Stimulated activated CD4-positive, alpha-beta T cell treated with anti-CD3 and anti-CD28 coated beads, Interleukin-4, amount 100 ng/mL, for 1 hour (primary cell): ENCODE results near the gene PKM.

Experiments used
- DNase-seq: peaks from one replicate; pipeline ENCODE4 v3.0.0-alpha.2; 2020

PKM gene

DNA sequence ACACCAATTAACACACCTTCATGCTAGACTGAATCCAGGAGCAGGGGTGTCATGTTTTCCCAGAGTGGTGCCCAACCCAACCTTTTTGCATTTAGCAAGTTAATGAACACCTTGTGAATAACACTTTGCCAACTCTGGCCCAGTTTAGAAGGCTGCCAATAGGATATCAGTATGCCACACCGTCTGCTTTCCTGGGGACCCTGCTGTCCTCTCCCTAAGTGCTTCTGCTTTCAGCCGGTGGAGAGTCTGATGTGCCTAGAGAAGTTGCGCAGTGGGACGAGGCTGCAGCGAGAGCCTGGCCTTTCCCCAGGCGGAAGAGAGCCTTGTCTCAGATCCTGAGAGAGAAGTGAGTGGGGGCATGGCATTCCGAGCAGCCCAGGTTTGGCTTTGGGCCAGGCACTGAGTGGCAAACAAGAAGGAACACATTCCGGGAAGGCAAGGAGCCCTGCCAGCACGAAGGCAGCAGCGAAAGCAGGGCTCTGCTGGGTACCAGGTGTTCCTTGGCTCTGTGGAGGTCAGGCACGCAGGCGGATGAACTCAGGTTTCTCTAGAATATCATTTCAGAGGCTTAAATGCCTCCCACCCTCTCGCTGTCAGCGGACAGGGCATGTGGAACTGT lies 75.9 kb downstream of the PKM start:
- no peak for DNase-seq

DNA sequence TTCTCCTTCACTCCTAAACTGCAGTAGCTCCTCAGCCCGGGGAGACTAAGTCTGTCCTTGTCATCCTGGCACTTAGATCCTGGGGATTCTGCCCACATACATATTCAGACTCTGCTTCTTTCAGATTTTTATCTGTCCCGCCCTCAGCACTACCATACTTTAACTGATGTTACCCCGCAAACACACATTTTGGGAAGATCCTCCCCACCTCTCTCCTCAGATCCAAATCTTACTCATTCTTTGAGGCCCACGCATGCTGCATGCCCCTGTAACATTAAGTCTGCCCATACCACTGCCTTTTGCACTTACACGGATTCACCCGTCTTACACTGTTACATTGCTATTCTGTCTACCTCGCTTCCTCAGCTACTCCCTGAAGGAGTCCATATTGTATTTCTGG lies 76.7 kb downstream of the PKM start:
- no peak for DNase-seq

DNA sequence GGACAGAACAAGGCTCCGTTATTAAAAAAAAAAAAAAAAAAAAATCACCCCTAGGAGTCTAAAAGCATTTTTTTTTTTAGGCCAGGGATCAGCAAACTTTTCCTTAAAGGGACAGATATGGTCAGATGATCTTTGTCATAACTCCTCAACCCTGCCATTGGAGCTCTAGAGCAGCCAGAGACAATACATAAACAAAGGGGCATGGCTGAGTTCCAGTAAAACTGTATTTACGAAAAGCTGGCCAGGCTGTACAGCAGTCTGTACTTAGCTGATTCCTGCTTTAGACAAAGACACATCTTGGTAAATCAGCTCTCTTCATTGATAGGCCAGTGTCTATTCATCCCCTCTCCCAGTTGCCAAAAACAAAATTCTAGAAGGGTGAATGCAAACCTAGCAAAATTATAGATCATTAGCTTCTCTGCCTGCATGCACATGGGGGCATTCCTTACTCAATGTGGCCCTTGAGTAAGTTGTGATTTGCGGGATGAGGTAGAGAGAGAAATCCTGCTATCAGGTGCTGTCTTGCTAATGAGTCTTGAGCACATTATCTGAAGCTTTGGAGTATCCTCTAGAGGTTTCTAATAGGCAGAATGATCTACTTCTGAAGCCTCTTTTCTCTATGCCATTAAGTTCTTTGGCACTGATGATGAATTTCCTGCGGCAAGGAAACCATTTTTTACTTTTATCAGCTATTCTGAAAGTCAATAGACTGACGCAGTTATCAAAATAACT lies 77.6 kb downstream of the PKM start:
- no peak for DNase-seq
